Astrocyte of the spinal cord (primary cell): ENCODE measurements around the gene TMEM239.

Source experiments
- DNase-seq: peaks from one replicate; pipeline ENCODE4 v3.0.0; 2011; ENCODE audit warnings: low read depth, low spot score
- H3K4me3 ChIP-seq: 2 replicates; pipeline ENCODE4 v1.5.1; 2011; ENCODE audit warnings: low read depth, mild to moderate bottlenecking, low read length, moderate library complexity
- CTCF ChIP-seq: IDR thresholded peaks from 2 replicates; pipeline ENCODE4 v1.5.1; 2012; ENCODE audit warnings: low read depth, mild to moderate bottlenecking, low read length, inconsistent platforms
- in situ Hi-C: cut with HindIII; loops from 2 replicates; pipeline ENCODE4 v1.10.0; 2017; ENCODE audit warnings: low sequenced_read_pairs

Gene TMEM239

DNA sequence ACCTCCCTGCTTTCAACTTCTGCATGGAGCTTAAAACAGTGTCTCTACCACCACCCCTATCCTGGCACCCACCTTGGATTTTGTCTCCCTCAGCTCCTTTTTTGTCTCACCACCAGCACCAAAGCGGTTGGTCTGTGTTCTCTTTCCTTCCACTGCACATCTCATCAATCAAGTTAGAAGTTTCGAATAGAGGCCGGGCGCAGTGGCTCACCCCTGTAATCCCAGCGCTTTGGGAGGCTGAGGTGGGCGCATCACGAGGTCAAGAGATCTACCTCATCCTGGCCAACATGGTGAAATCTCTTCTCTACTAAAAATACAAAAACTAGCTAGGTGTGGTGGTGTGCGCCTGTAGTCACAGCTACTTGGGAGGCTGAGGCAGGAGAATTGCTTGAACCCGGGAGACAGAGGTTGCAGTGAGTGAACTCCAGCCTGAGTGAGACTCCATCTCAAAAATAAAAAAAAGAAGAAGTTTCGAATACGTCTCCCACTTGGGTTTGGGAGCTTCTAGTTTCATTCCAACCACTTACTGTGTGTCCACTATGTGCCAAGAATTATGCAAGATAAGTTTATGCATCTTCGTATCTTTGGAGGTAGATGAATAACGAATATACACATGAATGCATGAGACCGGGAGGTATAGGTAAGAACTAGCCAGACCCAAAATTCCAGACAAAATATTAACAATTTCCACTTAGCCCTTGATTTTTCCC is 18.4 kb downstream of the TMEM239 start:
- in situ Hi-C loops = no loop called here
- H3K4me3 ChIP-seq = no peak overlapping the region
- TF ChIP-seq CTCF = no peak
- DNase-seq = no peak

GRCh38 chr20:2835331-2835796 is 19.2 kb downstream of the TMEM239 start:
- DNase-seq = no peak
- H3K4me3 ChIP-seq = no peak overlapping the region
- TF ChIP-seq CTCF = no peak
- in situ Hi-C loops = no loop called here

GRCh38 chr20:2836035-2836434 is 19.9 kb downstream of the TMEM239 start:
- in situ Hi-C loops = no loop called here
- DNase-seq = no peak
- no peak for TF ChIP-seq CTCF
- no peak overlapping the region for H3K4me3 ChIP-seq

GRCh38 chr20:2837221-2837960 is 21.2 kb downstream of the TMEM239 start:
- in situ Hi-C loops = no loop called here
- no peak overlapping the region for H3K4me3 ChIP-seq
- no peak for TF ChIP-seq CTCF
- DNase-seq = no peak

- no peak for DNase-seq
- TF ChIP-seq CTCF = no peak
- in situ Hi-C loops = no loop called here
- H3K4me3 ChIP-seq = no peak overlapping the region
Measured at GRCh38 chr20:2838170-2838797, 22.1 kb downstream of the TMEM239 start.

- no peak for DNase-seq
- no peak for TF ChIP-seq CTCF
- H3K4me3 ChIP-seq = no peak overlapping the region
- in situ Hi-C loops = no loop called here
Measured at GRCh38 chr20:2838847-2839671, 22.9 kb downstream of the TMEM239 start.
